HG03457 (cell line): ENCODE results near the gene GSTA3.
"Not testable (repeated sequence)": the region's sequence is repeated elsewhere in the genome, so short reads cannot be mapped to it uniquely, and the experiment has no call there.

Experiments
- ATAC-seq: cut with Tn5 transposase; IDR thresholded peaks from one replicate; pipeline ENCODE4 v1.9.1; 2021; ENCODE audit warnings: moderate number of reproducible peaks; ENCODE audit not compliant: unreplicated experiment

Gene GSTA3

DNA sequence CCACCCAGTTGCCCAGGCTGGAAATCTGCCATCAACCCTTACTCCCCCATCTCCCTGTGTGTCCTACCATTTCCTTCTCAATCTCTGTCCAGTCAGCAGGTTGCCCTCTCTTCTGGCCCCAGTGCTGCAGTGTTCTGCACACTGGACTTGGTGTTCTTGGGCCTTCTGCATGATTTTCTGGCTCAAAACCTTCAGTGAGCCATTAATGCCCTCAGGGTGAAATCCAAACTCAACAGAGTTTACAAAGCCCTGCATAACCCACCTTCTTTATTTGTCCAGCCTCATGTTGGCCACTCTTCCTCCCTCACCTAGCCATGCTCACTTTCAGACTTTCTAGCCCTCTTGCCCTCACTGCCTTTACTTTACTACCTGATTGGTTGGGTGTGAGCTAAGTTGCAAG lies 5.0 kb upstream of the GSTA3 start:
- ATAC-seq, result no peak

DNA sequence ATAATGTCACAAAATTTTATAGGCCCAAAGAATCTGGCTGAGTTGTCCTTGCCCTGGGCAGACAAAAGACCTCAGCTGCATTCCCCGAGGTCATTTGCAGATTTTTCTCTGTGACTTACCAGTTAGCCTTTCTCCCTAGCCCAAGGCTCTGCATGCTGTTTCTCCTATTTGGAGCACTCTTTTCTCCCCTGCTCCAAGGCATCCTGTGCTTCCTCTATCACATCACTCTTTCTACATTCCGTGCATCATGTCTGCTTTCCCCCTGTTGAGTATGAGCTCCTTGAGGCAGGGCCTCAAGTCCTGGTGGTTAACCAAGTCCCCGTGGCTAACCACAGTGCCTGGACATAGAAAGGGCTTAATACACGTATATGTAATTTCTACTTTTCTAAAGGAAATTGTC lies 593 bp upstream of the GSTA3 start:
- ATAC-seq, result no peak

- no peak for ATAC-seq
Observed at GRCh38 chr6:52909131-52909530, 367 bp downstream of the GSTA3 start.

DNA sequence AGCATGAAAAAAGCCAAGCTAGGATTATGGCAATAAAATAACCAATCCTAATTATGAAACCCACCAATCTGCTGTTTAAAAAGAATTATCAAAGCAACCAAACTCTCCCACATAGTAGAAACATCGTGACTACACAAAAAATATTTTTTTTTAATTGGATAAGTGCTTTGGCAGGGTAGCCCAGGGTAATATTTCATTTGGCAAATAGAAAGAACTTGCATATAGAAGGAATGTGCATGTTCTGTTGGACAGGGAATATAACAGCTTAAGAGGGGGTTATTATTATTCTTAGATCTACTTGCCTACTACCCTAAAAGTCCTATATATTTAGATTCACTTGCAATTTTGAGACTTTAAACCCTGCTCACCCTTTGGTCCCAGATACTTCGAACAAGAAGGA lies 972 bp downstream of the GSTA3 start:
- ATAC-seq, result no peak

- no peak for ATAC-seq
Observed at GRCh38 chr6:52904562-52905279, 4.8 kb downstream of the GSTA3 start.

GRCh38 chr6:52900536-52900935 lies 9.0 kb downstream of the GSTA3 start:
- no peak for ATAC-seq

DNA sequence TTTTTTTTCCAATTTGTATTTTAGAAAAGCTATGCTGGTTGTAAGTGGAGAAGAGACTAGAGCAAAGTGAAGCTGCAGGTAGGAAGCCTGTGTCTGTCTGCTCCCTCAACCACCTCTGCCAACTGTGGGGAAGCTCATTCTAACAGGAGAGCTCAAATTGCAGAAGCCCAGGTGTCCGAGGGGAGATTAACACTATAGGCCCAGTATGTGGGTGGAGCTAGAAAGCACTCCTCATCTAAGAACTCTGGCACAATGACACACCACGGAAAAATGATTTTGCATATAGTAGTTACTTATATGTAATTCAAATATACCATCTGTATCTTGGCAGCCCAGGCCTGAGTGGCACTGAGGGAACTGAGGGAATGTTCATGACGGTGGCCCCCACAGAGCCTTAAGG lies 13.7 kb downstream of the GSTA3 start:
- ATAC-seq, result not testable (repeated sequence)

- ATAC-seq, result no peak
Observed at GRCh38 chr6:52894285-52894684, 15.2 kb downstream of the GSTA3 start.

DNA sequence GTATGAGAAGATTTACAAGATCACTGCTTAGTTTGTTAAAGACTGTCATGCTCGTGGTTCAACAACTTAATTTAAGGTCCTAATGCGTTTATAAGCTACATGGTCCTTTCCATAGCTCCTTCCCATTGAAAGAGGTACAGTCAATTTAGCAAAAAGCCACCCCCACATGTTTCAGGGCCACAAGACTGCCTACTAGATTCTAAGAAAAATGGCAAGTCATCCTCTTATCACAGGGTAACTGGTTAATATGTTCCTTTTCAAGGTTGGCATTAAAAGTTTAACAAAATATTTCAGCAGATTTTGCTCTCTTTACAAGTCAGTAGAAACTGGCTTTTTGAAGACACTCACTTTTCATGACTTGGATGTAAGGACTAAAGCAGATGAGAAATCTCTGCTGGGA lies 15.7 kb downstream of the GSTA3 start:
- no peak for ATAC-seq

DNA sequence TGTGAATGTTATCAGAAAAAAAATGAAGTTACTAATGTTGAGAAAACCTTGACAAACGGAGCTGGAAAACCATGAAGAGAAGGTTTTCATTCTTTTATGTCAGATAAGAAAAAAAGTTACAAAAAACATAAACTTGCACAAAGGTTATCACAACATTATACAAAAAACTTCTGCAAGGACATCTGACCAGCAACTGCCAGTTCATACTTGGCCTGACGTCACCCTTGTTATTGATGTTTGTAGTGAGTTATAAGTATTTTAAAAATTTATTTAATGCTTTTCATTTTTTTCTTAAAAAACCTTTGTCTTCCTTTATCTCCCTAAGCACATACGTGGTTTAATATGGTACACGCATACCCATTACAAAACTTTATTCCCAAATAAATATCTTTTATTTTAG lies 16.3 kb downstream of the GSTA3 start:
- ATAC-seq, result no peak

GRCh38 chr6:52890018-52890417 lies 19.5 kb downstream of the GSTA3 start:
- no peak for ATAC-seq

- no peak for ATAC-seq
Observed at GRCh38 chr6:52887910-52888524, 21.5 kb downstream of the GSTA3 start.

DNA sequence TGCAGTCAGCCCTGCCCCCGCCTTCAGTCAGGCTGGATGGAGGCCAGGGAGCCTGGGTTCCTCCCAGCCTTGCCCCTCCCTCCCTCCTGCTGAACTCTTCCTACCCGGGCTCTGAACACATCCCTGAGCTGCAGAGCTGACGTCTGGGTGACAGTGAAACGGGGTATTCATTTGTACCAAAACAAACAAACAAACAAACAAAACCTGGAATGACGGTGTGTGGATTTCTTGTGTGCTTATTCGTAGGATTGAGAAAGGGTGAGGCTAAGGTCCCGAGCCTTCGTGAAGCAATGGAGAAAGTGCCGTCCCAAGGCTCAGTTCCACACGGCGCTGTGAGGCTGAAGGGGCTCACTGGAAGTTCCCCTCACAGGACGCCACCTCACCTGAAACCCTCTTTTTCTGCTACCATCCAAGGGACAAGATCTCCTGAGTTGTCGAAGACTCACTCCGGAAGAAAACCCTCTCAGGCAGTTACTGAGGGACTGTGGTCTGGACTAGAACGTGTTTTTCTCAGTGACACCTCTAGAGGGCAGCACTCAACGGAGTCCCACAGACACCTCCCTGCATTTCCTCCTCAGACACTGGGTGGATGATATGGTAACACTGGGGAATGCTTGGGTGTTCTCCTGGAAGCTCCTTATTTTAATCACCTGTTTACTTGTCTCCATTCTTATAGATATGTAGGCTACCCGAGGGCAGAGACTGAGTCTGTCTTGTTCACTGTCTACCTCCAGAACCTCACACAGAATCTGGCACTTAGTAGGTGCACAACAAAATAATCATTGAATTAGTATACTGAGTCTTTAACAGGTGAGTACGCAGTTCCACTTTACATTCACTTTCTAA lies 27.3 kb downstream of the GSTA3 start:
- peak; percentile 99 for ATAC-seq

DNA sequence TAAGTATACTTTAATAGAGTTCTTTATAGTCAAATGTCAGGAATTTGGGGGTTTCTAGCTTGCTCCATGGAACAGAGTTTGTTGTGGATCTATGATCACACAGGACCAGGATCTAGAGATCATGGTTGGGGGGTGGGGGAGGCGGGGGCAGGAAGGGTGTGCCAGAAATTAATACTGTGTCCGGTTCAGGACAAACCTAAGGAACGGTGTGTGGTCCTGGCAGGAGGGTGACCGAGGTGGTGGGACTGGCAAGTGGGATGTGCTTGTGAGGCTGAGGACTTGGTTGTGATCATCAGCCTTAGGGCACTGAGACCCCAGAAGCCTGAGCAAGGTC lies 27.9 kb downstream of the GSTA3 start:
- ATAC-seq, result no peak

GRCh38 chr6:52877786-52878185 lies 31.7 kb downstream of the GSTA3 start:
- no peak for ATAC-seq

GRCh38 chr6:52877168-52877567 lies 32.3 kb downstream of the GSTA3 start:
- ATAC-seq, result no peak

DNA sequence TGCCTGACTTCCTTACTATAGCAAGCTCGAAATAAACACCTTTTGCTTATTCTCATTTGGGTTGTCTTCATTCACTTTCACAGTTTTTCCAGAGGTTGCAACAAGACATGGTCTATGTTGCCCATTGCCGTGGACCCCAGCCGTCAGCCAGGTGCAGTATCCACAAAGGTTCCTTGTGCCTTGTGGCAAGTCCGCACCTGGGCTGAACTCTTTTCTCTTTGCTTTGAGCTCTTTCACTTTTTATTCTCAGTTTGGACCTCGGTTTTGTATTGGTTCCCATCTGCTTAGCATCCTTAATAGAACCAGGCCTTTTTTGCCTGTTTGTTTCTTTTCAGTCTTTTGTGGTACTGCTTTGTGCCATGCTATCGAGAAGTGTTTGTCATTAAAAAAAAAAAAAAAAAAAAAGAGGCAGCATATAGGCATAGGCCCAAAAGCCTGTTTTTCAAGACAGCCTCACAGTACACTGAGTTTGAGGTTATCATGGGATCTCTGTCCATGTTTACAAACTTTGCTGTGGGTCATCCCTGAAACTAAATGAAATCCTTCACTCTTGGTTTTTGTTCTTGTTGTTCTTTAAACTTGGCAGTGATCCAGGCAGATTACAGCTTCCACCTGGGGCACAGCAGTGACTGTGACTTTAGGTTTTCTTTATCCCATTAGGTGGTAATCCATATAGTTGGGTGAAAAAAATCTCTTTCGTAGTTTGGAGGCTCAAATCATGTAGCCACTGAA lies 33.3 kb downstream of the GSTA3 start:
- no peak for ATAC-seq

DNA sequence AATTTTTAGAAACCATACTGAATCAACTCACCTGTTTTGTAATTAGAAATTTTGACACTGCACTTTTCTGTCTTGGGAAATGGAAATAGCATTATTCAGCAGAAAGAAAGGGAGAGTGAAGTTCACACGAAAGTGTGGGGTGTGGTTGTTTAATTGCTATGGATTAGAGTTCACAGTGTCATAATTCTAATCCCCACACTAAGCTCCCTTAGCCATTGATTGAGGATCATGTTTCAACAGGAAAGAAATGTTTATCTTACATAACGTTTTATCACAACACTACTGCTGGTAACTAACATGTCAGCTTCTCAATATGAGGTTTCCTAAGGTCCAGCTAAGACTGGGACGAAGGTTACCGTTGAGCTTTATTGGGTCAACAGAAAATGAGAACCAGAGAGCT lies 37.5 kb downstream of the GSTA3 start:
- ATAC-seq, result no peak

GRCh38 chr6:52871621-52872020 lies 37.9 kb downstream of the GSTA3 start:
- no peak for ATAC-seq

- not testable (repeated sequence) for ATAC-seq
Observed at GRCh38 chr6:52870335-52871091, 39.0 kb downstream of the GSTA3 start.

DNA sequence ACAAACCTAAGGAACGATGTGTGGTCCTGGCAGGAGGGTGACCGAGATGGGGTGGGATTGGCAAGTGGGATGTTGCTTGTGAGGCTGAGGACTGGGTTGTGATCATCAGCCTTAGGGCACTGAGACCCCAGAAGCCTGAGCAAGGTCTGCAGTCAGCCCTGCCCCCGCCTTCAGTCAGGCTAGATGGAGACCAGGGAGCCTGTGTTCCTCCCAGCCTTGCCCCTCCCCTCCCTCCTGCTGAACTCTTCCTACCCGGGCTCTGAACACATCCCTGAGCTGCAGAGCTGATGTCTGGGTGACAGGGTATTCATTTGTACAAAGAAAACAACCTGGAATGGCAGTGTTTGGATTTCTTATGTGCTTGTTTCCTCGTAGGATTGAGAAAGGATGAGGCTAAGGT lies 40.6 kb downstream of the GSTA3 start:
- ATAC-seq, result not testable (repeated sequence)
